SH-SY5Y (cell line): ENCODE data around the gene BICD2.

Experiments used
- GATA2 ChIP-seq: IDR thresholded peaks from 2 replicates; pipeline ENCODE4 v1.6.1; 2011; ENCODE audit warnings: mild to moderate bottlenecking, low read depth, low read length
- GATA3 ChIP-seq: IDR thresholded peaks from 2 replicates; pipeline ENCODE4 v1.6.1; 2011; ENCODE audit warnings: low read depth, mild to moderate bottlenecking, low read length, moderate library complexity

DNA sequence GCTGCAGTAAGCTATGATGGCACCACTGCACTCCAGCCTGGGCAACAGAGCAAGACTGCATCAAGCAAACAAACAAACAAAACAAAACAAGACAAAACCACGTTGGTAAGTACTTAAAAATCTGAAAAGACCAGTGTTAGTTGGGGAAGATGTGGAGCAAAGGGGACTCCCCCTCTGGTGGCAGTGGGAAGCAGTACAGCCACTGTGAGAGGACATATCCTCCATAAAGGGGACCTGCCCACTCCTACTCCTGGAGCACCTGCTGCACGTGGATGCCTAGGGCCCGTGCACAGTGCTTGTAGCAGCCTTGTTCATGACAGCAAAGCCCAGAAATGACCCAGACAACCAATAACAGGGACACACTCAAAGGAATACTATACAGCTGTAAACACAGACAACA is 77.7 kb downstream of the BICD2 start:
- TF ChIP-seq GATA2, result no peak
- TF ChIP-seq GATA3, result no peak
